GM21528 (cell line): Measurements from ENCODE around the gene PSG4.
"Not testable (repeated sequence)": the region's sequence is repeated elsewhere in the genome, so short reads cannot be mapped to it uniquely, and the experiment has no call there.

Experiments used
- ATAC-seq: cut with Tn5 transposase; IDR thresholded peaks from one replicate; pipeline ENCODE4 v1.9.1; 2021; ENCODE audit warnings: mild to moderate bottlenecking, moderate library complexity; ENCODE audit not compliant: unreplicated experiment, low FRiP score

Gene PSG4

GRCh38 chr19:43205471-43206105 is at the start of gene PSG4:
TSS of gene PSG4 (minus strand) at chr19:43205638. CDS start at chr19:43205536, 102 bp downstream.
- not testable (repeated sequence) for ATAC-seq

- not testable (repeated sequence) for ATAC-seq
Observed at GRCh38 chr19:43251428-43251827, 46.0 kb upstream of the PSG4 start.

- not testable (repeated sequence) for ATAC-seq
Observed at GRCh38 chr19:43250296-43250695, 44.9 kb upstream of the PSG4 start.

GRCh38 chr19:43248635-43249002 is 43.2 kb upstream of the PSG4 start:
- ATAC-seq, result not testable (repeated sequence)

GRCh38 chr19:43247243-43247880 is 41.9 kb upstream of the PSG4 start:
- ATAC-seq, result not testable (repeated sequence)

GRCh38 chr19:43245848-43246247 is 40.4 kb upstream of the PSG4 start:
- ATAC-seq, result not testable (repeated sequence)

- not testable (repeated sequence) for ATAC-seq
Observed at GRCh38 chr19:43242211-43242610, 36.8 kb upstream of the PSG4 start.

- ATAC-seq, result not testable (repeated sequence)
Observed at GRCh38 chr19:43238213-43238612, 32.8 kb upstream of the PSG4 start.

- not testable (repeated sequence) for ATAC-seq
Observed at GRCh38 chr19:43235686-43236085, 30.2 kb upstream of the PSG4 start.

GRCh38 chr19:43229315-43229714 is 23.9 kb upstream of the PSG4 start:
- ATAC-seq, result no peak

GRCh38 chr19:43228730-43229129 is 23.3 kb upstream of the PSG4 start:
- ATAC-seq, result not testable (repeated sequence)

GRCh38 chr19:43226986-43227385 is 21.5 kb upstream of the PSG4 start:
- ATAC-seq, result not testable (repeated sequence)

- ATAC-seq, result no peak
Observed at GRCh38 chr19:43224855-43225253, 19.4 kb upstream of the PSG4 start.

- not testable (repeated sequence) for ATAC-seq
Observed at GRCh38 chr19:43224201-43224854, 18.9 kb upstream of the PSG4 start.

GRCh38 chr19:43221891-43222290 is 16.5 kb upstream of the PSG4 start:
- ATAC-seq, result not testable (repeated sequence)

GRCh38 chr19:43219136-43219535 is 13.7 kb upstream of the PSG4 start:
- ATAC-seq, result not testable (repeated sequence)

GRCh38 chr19:43215881-43216280 is 10.4 kb upstream of the PSG4 start:
- ATAC-seq, result not testable (repeated sequence)

GRCh38 chr19:43207991-43208390 is 2.6 kb upstream of the PSG4 start:
- ATAC-seq, result no peak

- not testable (repeated sequence) for ATAC-seq
Observed at GRCh38 chr19:43207174-43207573, 1.7 kb upstream of the PSG4 start.

- ATAC-seq, result not testable (repeated sequence)
Observed at GRCh38 chr19:43203611-43204010, 1.8 kb downstream of the PSG4 start.

GRCh38 chr19:43201891-43202290 is 3.5 kb downstream of the PSG4 start:
- not testable (repeated sequence) for ATAC-seq
